HL-60 (cell line): Measurements from ENCODE around the gene CUL4A.

Experiments used
- POLR2AphosphoS5 ChIP-seq: IDR thresholded peaks from 2 replicates; pipeline ENCODE4 v1.6.1; 2012; ENCODE audit warnings: low read depth
- REST ChIP-seq: IDR thresholded peaks from 2 replicates; pipeline ENCODE4 v1.6.1; 2012; ENCODE audit warnings: low read depth; ENCODE audit not compliant: insufficient replicate concordance
- TF ChIP-seq, protein P1 (sequence below): IDR thresholded peaks from one replicate; pipeline ENCODE4 v1.5.1; 2011; ENCODE audit warnings: low read length, control low read depth, inconsistent platforms; ENCODE audit not compliant: insufficient read depth

- TF ChIP-seq, protein P1, sequence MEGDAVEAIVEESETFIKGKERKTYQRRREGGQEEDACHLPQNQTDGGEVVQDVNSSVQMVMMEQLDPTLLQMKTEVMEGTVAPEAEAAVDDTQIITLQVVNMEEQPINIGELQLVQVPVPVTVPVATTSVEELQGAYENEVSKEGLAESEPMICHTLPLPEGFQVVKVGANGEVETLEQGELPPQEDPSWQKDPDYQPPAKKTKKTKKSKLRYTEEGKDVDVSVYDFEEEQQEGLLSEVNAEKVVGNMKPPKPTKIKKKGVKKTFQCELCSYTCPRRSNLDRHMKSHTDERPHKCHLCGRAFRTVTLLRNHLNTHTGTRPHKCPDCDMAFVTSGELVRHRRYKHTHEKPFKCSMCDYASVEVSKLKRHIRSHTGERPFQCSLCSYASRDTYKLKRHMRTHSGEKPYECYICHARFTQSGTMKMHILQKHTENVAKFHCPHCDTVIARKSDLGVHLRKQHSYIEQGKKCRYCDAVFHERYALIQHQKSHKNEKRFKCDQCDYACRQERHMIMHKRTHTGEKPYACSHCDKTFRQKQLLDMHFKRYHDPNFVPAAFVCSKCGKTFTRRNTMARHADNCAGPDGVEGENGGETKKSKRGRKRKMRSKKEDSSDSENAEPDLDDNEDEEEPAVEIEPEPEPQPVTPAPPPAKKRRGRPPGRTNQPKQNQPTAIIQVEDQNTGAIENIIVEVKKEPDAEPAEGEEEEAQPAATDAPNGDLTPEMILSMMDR, result no peak
- TF ChIP-seq REST (no peak), POLR2AphosphoS5 (no peak)
Observed at GRCh38 chr13:113207890-113208420, 1.5 kb upstream of the CUL4A start.
